IMR-90 (cell line): ENCODE data around the gene KYNU. TPM values are rescaled to one million over a fixed set of nuclear protein-coding genes. Genes with fewer than 3 reads are reported as not detected.
A peak's percentile ranks its signal among the peaks of the same experiment; 100 is the strongest.

ENCODE experiments used
- ATAC-seq: fragments of 200-7000 bp; cut with Tn5 transposase; 2 replicates; pipeline ENCODE4 v1.9.1; 2020; ENCODE audit warnings: low read depth, mild to moderate bottlenecking, moderate library complexity
- BruUV-seq: library from RNA; stranded (reverse); fragments of 400-500 nt; replicated peaks from 2 replicates; lab custom pipeline; 2021; lab: Mats Ljungman, UMichigan
- CTCF ChIA-PET: fragments of 300-600 bp; formaldehyde crosslinking; extraction: SDS; loops from one replicate; lab custom pipeline; 2021; ENCODE audit warnings: antibody characterized with exemption; lab: Yijun Ruan, JAX
- POLR2A ChIA-PET: fragments of 300-600 bp; sonication (Branson Sonifier 250); formaldehyde crosslinking; loops from one replicate; lab custom pipeline; 2022; ENCODE audit warnings: antibody characterized with exemption; ENCODE audit not compliant: unreplicated experiment; lab: Charles Lee
- DNase-seq: peaks from one replicate; pipeline ENCODE4 v3.0.0; 2013
- H2AFZ ChIP-seq: replicated peaks from 2 replicates; pipeline ENCODE3; 2013; ENCODE audit warnings: low read length, mild to moderate bottlenecking; ENCODE audit not compliant: poor library complexity
- H2AK5ac ChIP-seq: 2 replicates; pipeline ENCODE4 v1.6.1; 2013; ENCODE audit warnings: low read depth, low read length, inconsistent platforms
- H2AK9ac ChIP-seq: replicated peaks from 2 replicates; pipeline ENCODE3; 2013; ENCODE audit warnings: mild to moderate bottlenecking, low read depth, low read length, moderate library complexity; ENCODE audit not compliant: poor library complexity
- H2BK120ac ChIP-seq: 2 replicates; pipeline ENCODE4 v1.6.1; 2013; ENCODE audit warnings: low read depth, low read length, inconsistent platforms
- H2BK15ac ChIP-seq: 3 replicates; pipeline ENCODE4 v1.6.1; 2013; ENCODE audit warnings: low read depth, low read length, inconsistent platforms
- H2BK20ac ChIP-seq: 2 replicates; pipeline ENCODE4 v1.6.1; 2013; ENCODE audit warnings: low read depth, mild to moderate bottlenecking, inconsistent platforms, low read length, moderate library complexity
- H2BK5ac ChIP-seq: 2 replicates; pipeline ENCODE4 v1.6.1; 2013; ENCODE audit warnings: mild to moderate bottlenecking, low read depth, low read length, inconsistent platforms; ENCODE audit not compliant: poor library complexity, severe bottlenecking
- H3K14ac ChIP-seq: replicated peaks from 2 replicates; pipeline ENCODE4 v1.6.1; 2013; ENCODE audit warnings: low read depth, low read length, inconsistent platforms
- H3K18ac ChIP-seq: 2 replicates; pipeline ENCODE4 v1.6.1; 2013; ENCODE audit warnings: low read depth, low read length, control low read depth
- H3K23ac ChIP-seq: 2 replicates; pipeline ENCODE4 v1.6.1; 2013; ENCODE audit warnings: low read depth, low read length, inconsistent platforms
- H3K27ac ChIP-seq: 2 replicates; pipeline ENCODE4 v1.5.1; 2013; ENCODE audit warnings: mild to moderate bottlenecking, control low read depth, low read length; ENCODE audit not compliant: insufficient read depth
- H3K27me3 ChIP-seq: 2 replicates; pipeline ENCODE4 v1.6.1; 2013; ENCODE audit warnings: low read length; ENCODE audit not compliant: control insufficient read depth, insufficient read depth
- H3K36me3 ChIP-seq: 2 replicates; pipeline ENCODE4 v1.6.1; 2013; ENCODE audit warnings: low read length, mixed read lengths; ENCODE audit not compliant: control insufficient read depth, insufficient read depth
- H3K4ac ChIP-seq: 2 replicates; pipeline ENCODE4 v1.6.1; 2013; ENCODE audit warnings: low read depth, low read length, inconsistent platforms
- H3K4me1 ChIP-seq: 2 replicates; pipeline ENCODE4 v1.6.1; 2013; ENCODE audit warnings: low read length, mixed read lengths; ENCODE audit not compliant: control insufficient read depth, insufficient read depth
- H3K4me2 ChIP-seq: 2 replicates; pipeline ENCODE4 v1.6.1; 2013; ENCODE audit warnings: low read depth, mild to moderate bottlenecking, control low read depth, low read length, moderate library complexity
- H3K4me3 ChIP-seq: 2 replicates; pipeline ENCODE4 v1.5.1; 2013; ENCODE audit warnings: low read depth, mild to moderate bottlenecking, control low read depth, low read length, moderate library complexity; ENCODE audit not compliant: insufficient read depth
- H3K56ac ChIP-seq: 2 replicates; pipeline ENCODE4 v1.6.1; 2013; ENCODE audit warnings: low read length, inconsistent platforms; ENCODE audit not compliant: insufficient read depth; ENCODE audit errors: extremely low read depth
- H3K79me1 ChIP-seq, 2 experiments: 2 replicates each; pipeline ENCODE4 v1.6.1; 2013; ENCODE audit warnings: low read length in 2 of 2, inconsistent platforms in 1 of 2, low read depth in 1 of 2
- H3K9ac ChIP-seq: 2 replicates; pipeline ENCODE4 v1.6.1; 2013; ENCODE audit warnings: low read depth, low read length, control low read depth
- H3K9me1 ChIP-seq: 2 replicates; pipeline ENCODE4 v1.6.1; 2013; ENCODE audit warnings: low read length, inconsistent platforms; ENCODE audit not compliant: insufficient read depth
- H3K9me3 ChIP-seq: 2 replicates; pipeline ENCODE4 v1.6.1; 2013; ENCODE audit warnings: low read length; ENCODE audit not compliant: control insufficient read depth, insufficient read depth
- H4K20me1 ChIP-seq: 2 replicates; pipeline ENCODE4 v1.6.1; 2013; ENCODE audit warnings: low read length, inconsistent platforms; ENCODE audit not compliant: insufficient read depth
- H4K5ac ChIP-seq: 2 replicates; pipeline ENCODE4 v1.6.1; 2013; ENCODE audit warnings: mild to moderate bottlenecking, low read depth, low read length, control low read depth
- H4K8ac ChIP-seq, 2 experiments: 2 replicates each; pipeline ENCODE4 v1.6.1; 2013; ENCODE audit warnings: low read depth in 2 of 2, low read length in 2 of 2, control low read depth in 1 of 2, inconsistent platforms in 1 of 2
- H4K91ac ChIP-seq: 2 replicates; pipeline ENCODE4 v1.6.1; 2013; ENCODE audit warnings: low read depth, low read length, inconsistent platforms; ENCODE audit not compliant: insufficient read depth
- BHLHE40 ChIP-seq: fragments of 150-350 bp; IDR thresholded peaks from 2 replicates; pipeline ENCODE4 v1.6.1; 2016; ENCODE audit warnings: mild to moderate bottlenecking, low read depth, low read length
- CEBPB ChIP-seq: IDR thresholded peaks from 2 replicates; pipeline ENCODE4 v1.6.1; 2012; ENCODE audit warnings: low read depth, low read length, improper control_type of control experiment
- CHD1 ChIP-seq: IDR thresholded peaks from 2 replicates; pipeline ENCODE4 v1.6.1; 2012; ENCODE audit warnings: low read depth, low read length, improper control_type of control experiment
- FOS ChIP-seq: fragments of 150-350 bp; IDR thresholded peaks from 2 replicates; pipeline ENCODE4 v1.6.1; 2016; ENCODE audit warnings: low read depth, low read length
- MAFK ChIP-seq: IDR thresholded peaks from 2 replicates; pipeline ENCODE4 v1.6.1; 2012; ENCODE audit warnings: low read depth, low read length, improper control_type of control experiment
- MXI1 ChIP-seq: IDR thresholded peaks from 2 replicates; pipeline ENCODE4 v1.6.1; 2012; ENCODE audit warnings: low read depth, mild to moderate bottlenecking, low read length, moderate library complexity, borderline replicate concordance
- NFE2L2 ChIP-seq: fragments of 150-350 bp; IDR thresholded peaks from 2 replicates; pipeline ENCODE4 v1.6.1; 2016; ENCODE audit warnings: low read depth, mild to moderate bottlenecking, low read length
- POLR2A ChIP-seq: IDR thresholded peaks from 2 replicates; pipeline ENCODE4 v1.6.1; 2012; ENCODE audit warnings: mild to moderate bottlenecking, low read depth, low read length
- RAD21 ChIP-seq: IDR thresholded peaks from 2 replicates; pipeline ENCODE4 v1.6.1; 2012; ENCODE audit warnings: low read length, improper control_type of control experiment
- RFX5 ChIP-seq: IDR thresholded peaks from 2 replicates; pipeline ENCODE4 v1.8.0; 2012; ENCODE audit warnings: low read depth, mild to moderate bottlenecking, low read length, moderate library complexity
- SMC3 ChIP-seq: fragments of 150-350 bp; IDR thresholded peaks from 2 replicates; pipeline ENCODE4 v1.6.1; 2016; ENCODE audit warnings: low read depth, mild to moderate bottlenecking, antibody characterized with exemption, low read length, moderate library complexity
- USF2 ChIP-seq: fragments of 150-350 bp; IDR thresholded peaks from 2 replicates; pipeline ENCODE4 v1.6.1; 2017; ENCODE audit warnings: mild to moderate bottlenecking, antibody characterized with exemption, low read length, low read depth
- WGBS, 2 experiments: methylation state at CpG; one replicate each; pipeline versions ENCODE4 v1.1.5 to v1.1.7; 2013; ENCODE audit warnings: missing lambda C conversion rate in 2 of 2; ENCODE audit not compliant: insufficient read length in 1 of 2; ENCODE audit errors: extremely low coverage in 2 of 2; 5-methylcytosine and 5-hydroxymethylcytosine counted together
- dilution Hi-C: fragments of 300-500 bp; cut with HindIII; formaldehyde crosslinking; loops from one replicate; pipeline ENCODE4 v1.14.3; 2018; ENCODE audit warnings: low sequenced_read_pairs; ENCODE audit not compliant: unreplicated experiment
- in situ Hi-C: fragments of 300-500 bp; cut with MboI; formaldehyde crosslinking; loops from 3 replicates; pipeline ENCODE4 v1.14.3; 2019; ENCODE audit warnings: low sequenced_read_pairs, inconsistent platforms, mixed read lengths
- intact Hi-C: fragments of 100-400 bp; cut with micrococcal nuclease; formaldehyde crosslinking; loops from 2 replicates; pipeline ENCODE4 v1.10.0; 2022
- polyA plus RNA-seq, 3 experiments: library from polyadenylated mRNA; depleted of rRNA; stranded (reverse); fragments of >200 nt; gene quantifications; 2 replicates each; pipeline ENCODE4 v1.2.3, GENCODE V29; 2012; ENCODE audit warnings: low replicate concordance in 1 of 3
- total RNA-seq: library from RNA; depleted of rRNA; stranded (reverse); fragments of >200 nt; gene quantifications from 2 replicates; pipeline ENCODE4 v1.2.3, GENCODE V29; 2012

Gene KYNU
- total and polyA plus RNA-seq, 2 of the 4 experiments (the other 2 are of a cell fraction), result 0.75 to 2.9 TPM

- H3K4me2 ChIP-seq, result no peak overlapping the region
- no peak overlapping the region for H2BK5ac ChIP-seq
- no peak overlapping the region for H3K27ac ChIP-seq
- no peak overlapping the region for H3K14ac ChIP-seq
- ChIA-PET CTCF (no interaction called here), POLR2A (no interaction called here)
- H3K4ac ChIP-seq, result no peak overlapping the region
- no peak overlapping the region for H2BK20ac ChIP-seq
- no peaks in the 10 kb centered on the region for H4K20me1 ChIP-seq
- H3K23ac ChIP-seq, result no peak overlapping the region
- intact Hi-C loops (no loop called here), in situ Hi-C loops (no loop called here), dilution Hi-C loops (no loop called here)
- no peaks in the 10 kb centered on the region for H3K27me3 ChIP-seq
- no peaks in the 10 kb centered on the region for H3K4me1 ChIP-seq
- no peak overlapping the region for H3K9ac ChIP-seq
- H4K5ac ChIP-seq, result no peak overlapping the region
- no peak overlapping the region for H3K56ac ChIP-seq
- H2BK120ac ChIP-seq, result no peak overlapping the region
- TF ChIP-seq CEBPB, result no peak
- TF ChIP-seq SMC3, result no peak
- no peak for TF ChIP-seq NFE2L2
- no peak for TF ChIP-seq POLR2A
- TF ChIP-seq USF2, result no peak
- no peak for TF ChIP-seq MAFK
- no peak for TF ChIP-seq CHD1
- TF ChIP-seq FOS, result no peak
- no peak for TF ChIP-seq BHLHE40
- TF ChIP-seq MXI1, result no peak
- TF ChIP-seq RFX5, result no peak
- TF ChIP-seq RAD21, result no peak
- no peak overlapping the region for H3K18ac ChIP-seq
- no peaks in the 10 kb centered on the region for H3K9me3 ChIP-seq
- H3K36me3 ChIP-seq, result no peaks in the 10 kb centered on the region
- no peak overlapping the region for H2AK5ac ChIP-seq
- H3K9me1 ChIP-seq, result no peaks in the 10 kb centered on the region
- no TSS peak for BruUV-seq
- no peak overlapping the region for H4K8ac ChIP-seq
- whole genome bisulfite sequencing, 2 experiments, result no CpG with 5 or more reads among the region's 1 CpG
- H3K4me3 ChIP-seq, result no peak overlapping the region
- ATAC-seq (peak; percentile 33), DNase-seq (peak; percentile 1)
- H4K91ac ChIP-seq, result no peak overlapping the region
- H2AFZ ChIP-seq, result no peak overlapping the region
- H2BK15ac ChIP-seq, result no peak overlapping the region
- no peak overlapping the region for H2AK9ac ChIP-seq
- H3K79me1 ChIP-seq, result no peaks in the 10 kb centered on the region
These were observed 38.0 kb downstream of the KYNU start for GRCh38 chr2:142915502-142915901.
